ENCODE measurements around the gene ZNF740. TPM values are rescaled to one million over a fixed set of nuclear protein-coding genes. Genes with fewer than 3 reads are reported as not detected.
A peak's percentile ranks its signal among the peaks of the same experiment; 100 is the strongest.
"Not testable (repeated sequence)": the region's sequence is repeated elsewhere in the genome, so short reads cannot be mapped to it uniquely, and the experiment has no call there.

Gene ZNF740
- total RNA-seq, 1 experiment from 2014 or later = 12.0 TPM

DNA sequence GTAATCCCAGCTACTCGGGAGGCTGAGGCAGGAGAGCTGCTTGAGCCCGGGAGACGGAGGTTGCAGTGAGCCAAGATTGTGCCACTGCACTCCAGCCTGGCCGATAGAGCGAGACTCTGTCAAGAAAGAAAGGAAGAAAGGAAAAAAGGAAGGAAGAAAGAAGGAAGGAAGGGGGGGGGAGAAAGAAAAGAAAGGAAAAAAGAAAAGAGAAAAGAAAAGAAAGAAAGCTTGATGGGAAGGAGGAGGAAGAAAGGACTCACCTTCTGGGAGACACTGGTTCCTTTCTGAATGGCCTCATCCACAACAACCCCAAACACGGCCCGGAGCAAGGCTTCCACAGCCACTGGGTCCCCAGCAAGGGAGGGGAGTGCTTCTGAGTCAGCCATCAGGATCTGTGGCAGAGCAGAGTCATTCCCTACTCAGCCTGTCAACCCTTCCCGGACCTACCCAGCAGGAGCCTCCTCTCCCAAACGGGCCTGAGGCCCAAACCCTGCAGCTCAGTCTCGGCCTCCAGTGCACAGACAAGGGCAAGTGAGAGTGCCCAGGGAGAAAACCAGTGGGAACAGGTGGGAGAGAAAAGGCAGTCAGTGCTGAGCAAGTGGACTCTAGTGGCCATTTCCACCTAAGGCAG lies 7.3 kb upstream of the ZNF740 start:
- DNase-seq (ENCODE audit: low read depth) = peak; percentile 60

DNA sequence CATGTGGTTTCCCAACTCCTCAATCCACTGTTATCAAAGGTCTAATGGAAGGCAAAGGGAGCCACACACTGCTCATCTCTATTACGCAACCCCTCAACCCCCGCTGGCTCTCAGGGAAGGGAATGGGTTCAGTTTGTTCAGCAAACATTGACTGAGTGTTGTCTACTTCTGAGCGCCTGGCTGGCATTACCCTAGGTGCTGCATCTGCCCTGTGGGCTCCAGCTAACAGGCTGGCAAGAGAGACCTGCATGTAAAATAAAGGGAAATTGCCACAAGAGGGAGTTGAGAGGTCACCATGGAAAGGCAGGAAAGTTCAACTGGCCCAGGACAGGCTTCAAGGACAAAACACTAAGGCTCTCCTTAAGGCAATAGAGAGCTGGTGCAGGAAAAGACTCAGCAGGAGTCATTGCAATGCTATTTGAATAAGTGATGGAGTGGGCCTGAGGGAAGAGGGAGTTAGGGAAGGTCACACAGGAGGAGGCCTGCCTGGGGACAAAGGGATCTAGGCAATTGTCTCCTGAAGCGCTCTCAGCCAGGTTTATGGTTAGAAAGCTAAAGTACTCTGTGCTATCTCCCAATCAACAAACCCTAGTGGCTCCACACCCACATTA lies 5.5 kb upstream of the ZNF740 start:
- no peak for DNase-seq (ENCODE audit: low read depth)

- no peak for DNase-seq (ENCODE audit: low read depth)
Observed at GRCh38 chr12:53176750-53177149, 3.8 kb upstream of the ZNF740 start.

DNA sequence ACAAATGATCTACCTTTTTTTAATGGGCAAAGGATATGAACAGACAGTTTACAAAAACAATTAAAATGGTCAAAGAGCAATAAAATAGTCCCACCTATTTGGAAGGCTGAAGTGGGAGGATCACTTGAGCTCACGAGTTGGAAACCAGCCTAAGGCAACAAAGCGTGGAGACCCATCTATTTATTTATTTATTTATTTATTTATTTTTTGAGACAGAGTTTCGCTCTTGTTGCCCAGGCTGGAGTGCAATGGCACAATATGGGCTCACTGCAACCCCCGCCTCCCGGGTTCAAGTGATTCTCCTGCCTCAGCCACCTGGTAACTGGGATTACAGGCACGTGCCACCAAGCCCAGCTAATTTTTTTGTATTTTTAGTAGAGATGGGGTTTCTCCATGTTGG lies 3.1 kb upstream of the ZNF740 start:
- not testable (repeated sequence) for DNase-seq (ENCODE audit: low read depth)

- not testable (repeated sequence) for DNase-seq (ENCODE audit: low read depth)
Observed at GRCh38 chr12:53178803-53179202, 1.7 kb upstream of the ZNF740 start.

DNA sequence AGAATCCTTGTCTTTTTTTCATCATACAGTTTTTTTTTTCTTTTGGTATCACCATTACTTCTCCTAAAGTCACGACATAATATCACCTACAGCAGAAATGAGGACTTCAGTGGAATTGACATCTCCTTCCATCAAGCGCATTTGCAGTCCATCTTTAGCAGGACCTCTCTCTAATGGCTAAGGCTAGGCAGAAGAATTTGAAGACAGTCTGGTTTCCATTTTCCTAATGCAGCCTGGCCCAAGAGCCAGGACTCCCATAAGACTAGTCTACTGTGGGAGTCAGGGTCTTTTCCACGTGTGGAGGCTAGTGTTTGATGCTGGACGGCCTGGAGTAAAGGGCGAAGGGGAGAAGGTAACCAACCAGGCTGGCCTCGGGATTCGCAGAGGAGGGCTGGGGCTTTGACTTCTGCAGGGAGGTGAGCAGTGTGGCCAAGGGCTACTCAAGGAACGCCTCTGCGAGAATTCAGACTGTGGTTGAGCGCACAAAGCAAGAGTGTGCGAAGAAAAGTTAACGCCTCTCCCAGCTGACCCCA lies 769 bp upstream of the ZNF740 start:
- DNase-seq (ENCODE audit: low read depth) = no peak

GRCh38 chr12:53180931-53181645 lies 566 bp downstream of the ZNF740 start:
- DNase-seq (ENCODE audit: low read depth) = peak; percentile 87

DNA sequence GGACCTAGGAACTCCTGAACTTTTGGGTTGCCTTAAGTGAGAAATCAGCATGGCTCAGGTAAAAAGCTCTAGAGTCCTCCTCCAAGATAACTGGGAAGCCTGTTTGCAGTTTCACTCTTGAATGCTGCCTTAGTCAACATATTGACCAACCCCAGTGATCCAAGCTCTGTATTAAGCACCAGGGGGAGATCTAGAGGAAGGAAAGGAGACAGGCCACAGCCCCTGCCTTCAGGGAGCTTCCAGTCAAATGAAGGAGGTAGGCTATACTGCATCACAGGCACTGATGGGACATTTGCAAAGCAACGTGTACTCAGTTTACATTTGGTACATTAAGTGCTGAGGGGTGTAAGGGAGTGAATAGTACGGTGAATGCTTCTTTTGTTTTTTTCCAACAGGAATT lies 1.4 kb downstream of the ZNF740 start:
- DNase-seq (ENCODE audit: low read depth) = no peak

DNA sequence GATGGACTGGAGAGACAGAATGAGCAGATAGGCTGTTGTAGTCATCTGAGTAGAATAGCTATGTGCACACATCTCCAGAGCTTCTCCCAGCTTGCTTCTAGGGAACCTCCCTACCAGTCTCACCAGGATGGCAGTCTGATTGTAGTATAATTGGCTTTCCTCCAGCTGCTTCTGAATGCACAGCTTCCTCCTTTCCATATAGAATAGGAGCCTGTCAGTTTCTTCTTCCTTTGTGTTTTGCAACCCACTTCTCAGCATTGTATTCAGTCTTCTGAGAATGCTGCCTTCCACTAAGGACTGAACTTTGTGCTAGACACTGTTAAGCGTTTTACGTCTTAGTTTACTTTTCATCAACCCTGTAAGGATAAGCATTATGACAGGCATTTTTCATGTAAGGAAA lies 2.4 kb downstream of the ZNF740 start:
- DNase-seq (ENCODE audit: low read depth) = no peak

DNA sequence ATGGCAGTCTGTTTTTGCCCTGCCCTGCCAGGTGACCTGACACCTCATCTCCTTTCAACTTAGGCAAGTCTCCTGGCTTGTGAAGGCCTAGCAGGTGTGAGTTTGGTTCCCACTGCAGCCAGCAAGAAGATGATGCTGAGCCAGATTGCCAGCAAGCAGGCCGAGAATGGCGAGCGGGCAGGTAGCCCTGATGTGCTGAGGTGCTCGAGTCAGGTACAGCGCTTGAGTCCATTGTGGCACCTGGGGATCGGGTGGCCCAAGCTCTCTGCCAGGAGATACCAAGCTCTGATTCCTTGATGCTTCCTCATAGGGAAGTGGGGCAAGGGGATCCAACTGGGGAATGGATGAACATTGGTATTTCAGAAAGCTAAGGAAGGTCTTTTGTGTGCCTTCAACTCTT lies 4.3 kb downstream of the ZNF740 start:
- DNase-seq (ENCODE audit: low read depth) = no peak

- DNase-seq (ENCODE audit: low read depth) = no peak
Observed at GRCh38 chr12:53185582-53186153, 5.1 kb downstream of the ZNF740 start.

GRCh38 chr12:53186745-53187144 lies 6.2 kb downstream of the ZNF740 start:
- DNase-seq (ENCODE audit: low read depth) = no peak

GRCh38 chr12:53187145-53187899 lies 6.8 kb downstream of the ZNF740 start:
- DNase-seq (ENCODE audit: low read depth) = no peak

DNA sequence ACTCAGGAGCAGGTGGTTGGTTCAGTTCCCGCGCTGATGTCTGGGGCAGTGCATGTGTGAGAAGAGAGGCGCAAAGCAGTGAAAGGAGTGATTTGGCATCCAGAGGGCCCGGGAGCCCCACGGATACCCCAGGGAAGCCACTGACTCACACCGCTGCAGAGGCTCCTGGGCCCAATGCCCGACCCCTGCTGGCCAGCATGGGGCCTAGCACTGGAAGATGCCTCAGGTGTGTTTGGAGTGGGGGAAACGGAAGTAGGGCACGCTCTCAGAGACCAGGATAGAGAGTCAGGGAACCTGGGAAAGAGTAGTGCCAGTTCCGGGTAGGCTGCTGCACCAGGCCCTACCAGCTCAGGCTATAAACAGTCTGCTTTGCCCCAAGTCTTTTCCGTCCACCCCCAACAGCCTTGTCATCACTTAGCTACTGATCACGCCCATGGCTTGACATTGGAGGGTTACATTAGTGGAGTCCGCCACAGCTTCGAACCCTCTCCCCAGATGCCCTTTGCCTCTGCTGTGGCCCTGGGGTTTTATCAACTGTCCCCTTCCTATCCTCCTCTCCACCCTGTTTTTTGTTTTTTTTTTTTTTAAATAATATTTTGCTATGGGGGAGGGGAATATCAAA lies 9.7 kb downstream of the ZNF740 start:
- DNase-seq (ENCODE audit: low read depth) = peak; percentile 80

DNA sequence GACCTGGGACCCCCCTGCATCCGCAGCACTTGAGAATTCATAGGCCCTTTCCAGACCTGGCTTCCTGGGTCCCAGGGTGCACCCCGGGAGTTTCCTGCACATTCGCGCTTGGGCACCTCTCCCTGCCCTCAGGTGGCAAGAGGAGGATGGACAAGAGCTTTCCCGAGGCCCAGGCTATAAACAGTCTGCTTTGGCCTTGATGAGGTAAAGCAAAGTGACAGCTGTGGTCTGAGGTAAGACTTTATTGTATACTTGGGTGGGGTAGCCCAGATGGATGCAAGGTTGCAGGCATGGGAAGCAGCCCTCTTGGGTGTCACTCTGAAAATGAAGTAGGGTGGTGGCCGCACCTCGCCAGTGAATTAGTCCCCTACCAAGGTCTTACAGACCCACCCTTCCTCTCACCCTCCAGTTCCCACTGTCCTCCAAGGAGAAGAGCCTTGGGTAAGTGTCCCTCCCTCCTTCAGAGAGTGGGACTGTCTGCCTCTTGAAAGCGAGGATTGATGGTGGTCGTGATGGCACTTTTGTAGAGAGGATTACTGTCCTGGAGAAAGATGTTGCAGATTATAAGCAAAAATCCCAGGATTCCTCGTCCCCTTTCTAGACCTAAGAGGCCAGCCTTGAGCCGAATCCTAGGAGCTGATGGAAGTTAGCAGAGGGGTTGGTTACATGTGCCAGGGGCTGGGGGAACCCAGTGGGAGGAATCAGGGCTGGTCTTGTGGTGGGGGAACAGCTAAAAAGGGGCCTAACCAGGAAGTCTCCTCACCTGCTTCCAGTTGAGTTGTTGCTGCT lies 10.8 kb downstream of the ZNF740 start:
- DNase-seq (ENCODE audit: low read depth) = no peak

DNA sequence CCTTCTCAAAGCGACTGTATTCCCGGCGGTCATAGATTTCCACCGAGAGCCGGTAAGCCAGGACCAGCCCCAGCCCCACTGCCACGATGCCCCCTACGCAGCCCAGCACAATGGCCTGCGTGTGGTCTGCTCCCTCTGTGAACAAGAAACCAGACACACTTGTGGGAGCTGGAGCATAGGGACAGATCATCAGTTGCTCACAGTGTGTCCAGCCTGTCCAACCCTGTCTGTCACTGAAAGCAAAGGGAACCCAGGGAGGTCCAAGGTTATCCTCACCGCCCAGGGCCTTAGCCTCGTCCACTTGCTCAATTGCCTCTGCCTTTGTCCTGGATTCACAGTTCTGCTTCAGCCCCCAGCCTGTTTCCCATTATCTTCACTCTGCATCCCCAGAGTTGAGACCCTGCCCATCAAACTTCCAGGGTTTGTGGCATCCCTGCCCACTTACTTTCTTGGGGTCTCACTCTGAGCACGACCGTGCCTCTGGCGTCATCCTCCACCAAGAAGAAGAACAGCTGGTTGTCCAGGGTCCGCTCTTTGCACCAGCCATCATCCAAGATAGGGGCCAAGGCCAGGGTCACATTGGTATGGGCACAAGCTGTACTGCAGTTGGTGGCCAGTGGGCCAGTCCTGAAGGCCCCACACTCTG lies 11.5 kb downstream of the ZNF740 start:
- DNase-seq (ENCODE audit: low read depth) = no peak

GRCh38 chr12:53192531-53193021 lies 12.1 kb downstream of the ZNF740 start:
- DNase-seq (ENCODE audit: low read depth) = no peak

GRCh38 chr12:53193040-53193439 lies 12.5 kb downstream of the ZNF740 start:
- DNase-seq (ENCODE audit: low read depth) = no peak

- no peak for DNase-seq (ENCODE audit: low read depth)
Observed at GRCh38 chr12:53193985-53194716, 13.6 kb downstream of the ZNF740 start.

All from Daoy (cell line).